GM19023 (cell line): Measurements from ENCODE around the gene ELANE.
"Not testable (repeated sequence)": the region's sequence is repeated elsewhere in the genome, so short reads cannot be mapped to it uniquely, and the experiment has no call there.

ENCODE experiments used
- ATAC-seq: cut with Tn5 transposase; IDR thresholded peaks from one replicate; pipeline ENCODE4 v1.9.1; 2021; ENCODE audit warnings: mild to moderate bottlenecking, moderate library complexity; ENCODE audit not compliant: unreplicated experiment

Gene ELANE

GRCh38 chr19:891421-892200 is 39.5 kb downstream of the ELANE start:
- ATAC-seq: not testable (repeated sequence)

GRCh38 chr19:892243-892893 is 40.3 kb downstream of the ELANE start:
- no peak for ATAC-seq

DNA sequence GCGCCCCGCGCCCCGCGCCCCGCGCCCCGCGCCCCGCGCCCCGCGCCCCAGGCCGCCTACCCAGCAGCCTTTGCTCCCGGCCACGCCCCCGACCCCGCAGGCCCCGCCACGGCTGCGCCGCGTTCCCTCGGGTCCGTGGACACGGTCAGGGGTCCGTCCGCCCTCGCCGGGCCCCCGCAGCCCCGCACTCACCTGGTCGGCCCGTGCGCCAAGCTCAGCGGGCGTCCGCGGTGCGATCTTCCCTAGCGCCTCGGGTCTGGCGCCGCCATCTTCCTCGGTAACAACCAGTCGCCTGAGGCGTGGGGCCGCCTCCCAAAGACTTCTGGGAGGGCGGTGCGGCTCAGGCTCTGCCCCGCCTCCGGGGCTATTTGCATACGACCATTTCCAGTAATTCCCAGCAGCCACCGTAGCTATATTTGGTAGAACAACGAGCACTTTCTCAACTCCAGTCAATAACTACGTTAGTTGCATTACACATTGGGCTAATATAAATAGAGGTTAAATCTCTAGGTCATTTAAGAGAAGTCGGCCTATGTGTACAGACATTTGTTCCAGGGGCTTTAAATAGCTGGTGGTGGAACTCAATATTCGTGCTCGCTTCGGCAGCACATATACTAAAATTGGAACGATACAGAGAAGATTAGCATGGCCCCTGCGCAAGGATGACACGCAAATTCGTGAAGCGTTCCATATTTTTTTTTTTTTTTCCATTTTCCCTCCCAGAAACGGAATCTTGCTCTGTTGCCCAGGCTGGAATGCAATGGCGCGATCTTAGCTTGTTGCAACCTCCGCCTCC is 41.0 kb downstream of the ELANE start, which contains the start of the genes MED16 and RNU6-9:
TSS of gene MED16 (minus strand) at position 294 of the 796 bp plus-strand sequence. CDS start 2,056 bp downstream, outside the sequence.
TSS of gene RNU6-9 (plus strand) at position 591 of the 796 bp plus-strand sequence.
- ATAC-seq: peak; percentile 65

- no peak for ATAC-seq
Observed at GRCh38 chr19:896434-896833, 44.3 kb downstream of the ELANE start.

DNA sequence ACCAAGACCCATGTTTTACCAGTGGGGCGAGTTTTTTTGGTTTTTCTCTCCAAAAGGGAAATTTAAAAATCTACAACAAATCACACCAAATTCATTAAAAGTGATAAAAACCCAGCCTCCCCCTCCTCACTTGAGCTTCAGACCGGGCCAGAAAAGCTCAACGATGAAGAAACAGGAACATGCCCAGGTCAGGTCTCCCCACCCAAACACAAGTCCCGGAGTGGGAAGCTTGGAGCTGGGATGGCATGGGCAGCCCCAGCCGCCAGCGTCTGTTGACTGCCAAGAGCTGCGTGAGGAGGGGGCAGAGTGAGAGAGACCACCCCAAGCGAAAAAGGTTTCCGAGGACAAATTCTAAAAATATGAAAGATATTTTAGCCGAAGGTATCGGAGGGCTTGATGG is 44.9 kb downstream of the ELANE start:
- ATAC-seq: no peak

GRCh38 chr19:897442-898039 is 45.4 kb downstream of the ELANE start:
- no peak for ATAC-seq

- ATAC-seq: no peak
Observed at GRCh38 chr19:898663-899062, 46.6 kb downstream of the ELANE start.

DNA sequence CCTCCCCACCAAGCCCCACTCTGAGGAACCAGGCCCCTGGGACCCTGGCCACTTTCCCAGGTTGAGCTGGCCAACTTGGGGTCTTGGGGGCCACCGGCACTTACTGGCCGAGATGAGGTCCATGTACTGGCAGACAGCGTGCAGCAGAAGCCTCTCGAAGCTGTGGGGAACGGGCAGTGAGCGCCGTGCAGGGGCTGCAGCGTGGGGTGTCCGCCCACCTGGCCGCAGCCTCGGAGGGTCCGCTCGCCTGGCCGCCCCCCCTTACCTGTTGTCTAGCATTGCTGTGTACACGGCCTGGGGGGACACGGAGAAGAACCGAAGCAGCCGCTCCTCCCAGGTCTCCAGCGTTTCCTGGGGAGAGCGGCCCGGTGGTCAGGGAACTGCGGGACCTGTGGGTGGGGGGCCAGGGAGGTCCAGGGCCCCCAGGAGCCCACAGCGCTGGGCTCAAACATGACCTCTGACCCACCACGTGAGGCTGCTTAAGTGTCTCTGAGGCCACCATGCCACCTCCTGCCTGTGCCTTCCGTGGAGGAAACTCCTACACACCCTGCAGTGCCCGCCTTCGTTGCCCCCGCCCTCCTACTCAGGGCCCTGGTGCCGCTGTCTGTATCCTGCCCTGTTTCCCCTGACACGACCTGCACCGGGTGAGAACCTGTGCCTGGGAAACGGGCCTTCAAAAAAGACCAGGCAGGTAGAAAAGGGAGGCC is 47.4 kb downstream of the ELANE start:
- no peak for ATAC-seq

- ATAC-seq: no peak
Observed at GRCh38 chr19:900043-900301, 47.9 kb downstream of the ELANE start.

DNA sequence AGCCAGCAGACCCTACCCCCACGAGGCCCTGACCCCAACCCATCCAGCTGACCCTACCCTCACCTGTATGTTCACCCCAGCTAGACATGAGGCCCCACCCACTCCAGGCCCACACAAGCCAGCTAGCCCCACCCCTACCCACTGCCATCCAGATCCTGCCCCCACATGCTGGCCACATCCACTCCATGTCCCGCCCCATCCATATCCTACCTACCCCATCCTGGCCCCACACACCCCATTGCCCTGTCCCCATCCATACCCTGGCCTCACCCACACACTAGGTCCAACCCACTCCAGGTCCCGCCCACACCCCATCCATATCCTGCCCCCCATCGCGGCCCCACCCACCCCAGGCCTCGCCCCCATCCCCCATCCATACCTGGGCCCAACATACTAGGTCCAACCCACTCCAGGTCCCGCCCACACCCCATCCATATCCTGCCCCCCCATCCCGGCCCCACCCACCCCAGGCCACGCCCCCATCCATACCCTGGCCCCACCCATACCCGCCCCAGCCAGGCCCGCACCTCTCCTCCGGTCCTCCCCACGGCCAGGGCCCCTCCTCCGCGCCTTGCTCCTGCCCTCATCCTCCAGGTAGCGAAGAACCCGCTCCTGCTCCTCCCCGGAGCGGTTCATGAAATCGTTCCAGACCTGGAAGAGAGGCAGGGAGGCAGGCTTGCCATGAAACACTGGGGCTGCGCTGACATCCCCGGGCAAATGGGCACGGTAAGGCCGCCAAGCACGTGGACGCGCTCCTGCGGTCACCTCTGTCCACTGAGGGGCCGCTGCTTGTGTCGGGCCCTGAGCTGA is 48.4 kb downstream of the ELANE start:
- ATAC-seq: no peak

- no peak for ATAC-seq
Observed at GRCh38 chr19:901216-902092, 49.4 kb downstream of the ELANE start.

GRCh38 chr19:902093-902370 is 49.9 kb downstream of the ELANE start:
- no peak for ATAC-seq

- no peak for ATAC-seq
Observed at GRCh38 chr19:902446-903226, 50.5 kb downstream of the ELANE start.

DNA sequence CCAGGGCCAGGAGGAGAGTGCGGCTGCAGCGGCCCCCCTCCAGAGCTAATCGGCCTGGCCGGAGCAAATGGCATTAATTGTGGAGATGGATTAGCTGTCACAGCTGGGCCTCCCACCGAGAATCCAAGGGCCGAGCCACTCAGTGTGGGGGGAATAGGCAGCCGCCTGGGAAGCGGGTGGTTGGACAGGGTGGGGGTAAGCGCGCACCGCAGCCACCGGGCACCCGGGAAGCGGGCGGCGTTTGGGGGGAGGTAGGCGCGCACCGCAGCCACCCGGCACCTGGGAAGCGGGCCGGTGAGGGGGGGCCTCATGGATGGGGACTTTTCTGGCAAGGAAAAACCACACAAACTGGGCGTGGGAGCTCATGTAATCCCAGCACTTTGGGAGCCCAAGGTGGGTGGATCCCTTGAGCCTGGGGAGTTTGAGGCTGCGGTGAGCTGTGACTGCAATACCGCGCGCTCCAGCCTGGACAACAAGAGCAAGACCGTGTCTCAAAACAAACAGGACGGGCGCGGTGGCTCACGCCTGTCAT is 51.2 kb downstream of the ELANE start:
- no peak for ATAC-seq

DNA sequence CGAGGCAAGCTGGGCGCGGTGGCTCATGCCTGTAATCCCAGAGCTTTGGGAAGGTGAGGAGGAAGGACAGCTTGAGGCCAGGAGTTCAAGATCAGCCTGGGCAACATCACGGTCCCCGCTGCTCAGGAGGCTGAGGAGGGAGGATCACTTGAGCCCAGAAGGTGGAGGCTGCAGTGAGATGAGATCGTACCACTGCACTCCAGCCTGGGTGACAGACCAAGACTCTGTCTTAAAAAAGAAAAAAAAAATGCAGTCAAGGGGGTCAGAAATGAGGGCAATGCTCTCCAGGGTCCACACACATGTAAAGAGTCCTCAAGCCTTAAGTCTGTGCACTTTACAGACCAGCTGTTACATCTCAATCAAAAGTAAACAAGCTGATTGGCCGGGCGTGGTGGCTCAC is 52.4 kb downstream of the ELANE start:
- no peak for ATAC-seq
